ENCODE measurements around the gene PDCD1LG2.
A peak's percentile ranks its signal among the peaks of the same experiment; 100 is the strongest.
"Not testable (repeated sequence)": the region's sequence is repeated elsewhere in the genome, so short reads cannot be mapped to it uniquely, and the experiment has no call there.

PDCD1LG2 gene

GRCh38 chr9:5566054-5566618 is 55.8 kb downstream of the PDCD1LG2 start:
- no peak for DNase-seq (ENCODE audit: low read depth in 3 of 3)

DNA sequence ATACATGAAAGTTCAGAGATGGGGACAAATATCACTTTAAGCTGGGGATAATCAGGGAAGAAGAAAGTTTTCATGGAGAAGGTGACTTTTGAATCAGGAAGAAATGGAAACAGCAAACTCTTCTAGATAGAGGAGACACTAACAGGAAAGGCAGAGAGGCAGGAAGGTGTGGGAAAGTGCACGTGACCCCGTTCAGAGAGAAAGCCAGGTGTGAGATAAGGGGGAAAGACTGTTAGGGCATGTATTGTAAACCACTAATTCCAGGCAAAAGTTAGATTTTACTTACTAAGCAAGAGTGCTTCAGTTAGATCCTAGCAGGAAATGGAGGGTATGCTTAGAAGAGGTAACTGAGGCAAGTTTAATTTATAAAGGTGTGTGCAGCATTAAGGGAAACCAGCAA is 58.5 kb downstream of the PDCD1LG2 start:
- DNase-seq (ENCODE audit: low read depth in 3 of 3), result no peak

- DNase-seq (ENCODE audit: low read depth in 3 of 3), result no peak
Observed at GRCh38 chr9:5569409-5569808, 59.1 kb downstream of the PDCD1LG2 start.

GRCh38 chr9:5569891-5570290 is 59.6 kb downstream of the PDCD1LG2 start:
- DNase-seq (ENCODE audit: low read depth in 3 of 3), result no peak

- no peak for DNase-seq (ENCODE audit: low read depth in 3 of 3)
Observed at GRCh38 chr9:5571629-5572232, 61.4 kb downstream of the PDCD1LG2 start.

GRCh38 chr9:5574097-5574496 is 63.8 kb downstream of the PDCD1LG2 start:
- no peak for DNase-seq (ENCODE audit: low read depth in 3 of 3)

DNA sequence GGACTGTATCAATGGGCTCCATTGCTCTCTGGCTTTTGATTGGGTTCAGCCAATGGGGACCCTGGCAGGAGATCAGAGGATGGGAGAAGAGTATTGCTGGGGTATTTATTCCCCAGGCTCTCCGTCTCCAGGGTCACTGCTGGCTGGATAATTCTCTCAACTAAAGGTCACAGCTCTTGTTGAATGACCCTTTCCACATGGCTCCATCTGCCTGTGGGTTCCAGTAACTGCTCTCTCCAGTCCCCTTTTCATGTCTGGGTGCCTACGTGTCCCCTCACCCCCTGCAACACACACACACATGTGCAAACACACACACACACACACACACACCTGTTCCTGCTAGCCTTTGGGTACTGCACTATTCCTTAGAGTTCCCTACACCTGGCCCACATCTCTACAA is 64.7 kb downstream of the PDCD1LG2 start:
- no peak for DNase-seq (ENCODE audit: low read depth in 3 of 3)

DNA sequence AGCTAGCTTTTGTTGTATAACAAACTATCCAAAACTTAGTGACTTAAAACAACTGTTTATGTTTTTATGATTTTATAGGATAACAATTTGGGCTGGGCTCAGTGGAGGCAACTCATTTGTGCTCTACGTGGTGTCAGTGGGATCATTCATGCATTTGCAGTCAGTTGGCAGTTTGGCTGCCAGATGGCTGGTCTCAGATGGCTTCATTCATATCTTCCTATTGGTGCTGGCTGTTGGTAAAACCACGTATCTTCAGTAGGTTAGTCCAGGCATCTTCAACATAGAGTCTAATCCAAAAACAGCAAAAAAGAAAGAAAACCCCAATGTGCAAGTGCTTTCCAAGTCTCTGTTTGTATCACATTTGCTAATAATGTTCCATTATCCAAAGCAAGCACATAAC is 66.9 kb downstream of the PDCD1LG2 start:
- DNase-seq (ENCODE audit: low read depth in 3 of 3), result no peak

DNA sequence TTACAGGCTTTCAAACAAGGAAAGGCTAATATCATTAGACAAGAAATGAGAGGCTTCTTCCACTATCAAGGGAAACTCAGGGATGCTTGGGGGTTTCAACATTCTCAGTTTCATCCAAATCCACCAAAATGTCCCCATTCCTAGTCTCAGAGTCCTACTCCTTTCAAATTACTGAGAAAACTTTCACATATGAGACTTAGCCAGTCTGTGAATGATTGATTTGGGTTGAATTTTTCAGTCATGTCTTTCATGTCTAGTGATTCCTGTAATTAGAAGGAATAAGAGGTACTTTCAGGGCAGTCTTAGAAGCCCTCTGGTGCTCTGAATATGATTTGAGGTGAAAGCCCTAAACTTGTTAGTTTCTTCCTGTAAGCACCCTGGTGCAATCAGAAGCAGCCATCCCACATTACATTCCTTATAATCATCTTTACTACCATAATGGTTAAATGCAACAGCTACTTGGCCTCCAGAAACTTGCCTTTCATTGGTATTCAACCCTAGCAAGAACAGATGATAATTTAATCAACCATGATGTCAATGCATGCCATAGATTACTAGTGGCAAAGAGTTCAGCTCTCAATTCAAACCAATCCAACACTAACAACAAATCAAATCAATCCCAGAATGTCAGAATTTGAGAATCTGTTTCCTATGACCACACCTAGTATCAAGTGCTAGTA is 67.8 kb downstream of the PDCD1LG2 start:
- no peak for DNase-seq (ENCODE audit: low read depth in 3 of 3)

- no peak for DNase-seq (ENCODE audit: low read depth in 3 of 3)
Observed at GRCh38 chr9:5578698-5579085, 68.4 kb downstream of the PDCD1LG2 start.

- no peak for DNase-seq (ENCODE audit: low read depth in 3 of 3)
Observed at GRCh38 chr9:5579881-5580280, 69.5 kb downstream of the PDCD1LG2 start.

DNA sequence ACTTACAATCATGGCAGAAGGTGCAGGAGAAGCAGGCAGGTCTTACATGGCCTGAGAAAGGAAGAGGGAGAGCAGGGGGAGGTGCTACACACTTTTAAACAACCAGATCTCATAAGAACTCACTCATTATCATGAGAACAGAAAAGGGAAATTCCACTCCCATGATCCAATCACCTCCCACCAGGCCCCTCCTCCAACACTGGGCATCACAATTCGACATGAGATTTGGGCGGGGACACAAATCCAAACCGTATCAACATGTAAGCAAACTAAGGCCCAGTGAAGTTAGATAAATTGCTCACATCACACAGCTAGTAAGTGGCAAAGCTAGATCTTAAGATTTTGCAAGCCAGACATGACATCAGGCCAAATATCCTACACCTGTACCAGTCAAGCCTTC is 70.3 kb downstream of the PDCD1LG2 start:
- DNase-seq (ENCODE audit: low read depth in 3 of 3), result no peak

DNA sequence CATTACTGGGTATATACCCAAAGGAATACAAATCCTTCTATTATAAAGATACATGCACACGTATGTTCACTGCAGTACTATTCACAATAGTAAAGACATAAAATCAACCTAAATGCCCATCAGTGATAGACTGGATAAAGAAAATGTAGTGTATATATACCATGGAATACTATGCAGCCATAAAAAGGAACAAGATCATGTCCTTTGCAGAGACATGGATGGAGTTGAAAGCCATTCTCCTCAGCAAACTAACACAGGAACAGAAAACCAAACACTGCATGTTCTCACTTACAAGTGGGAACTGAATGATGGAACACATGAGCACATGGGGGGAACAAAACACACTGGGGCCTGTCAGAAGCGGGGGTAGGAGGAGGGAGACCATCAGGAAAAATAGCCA is 71.4 kb downstream of the PDCD1LG2 start:
- not testable (repeated sequence) for DNase-seq (ENCODE audit: low read depth in 3 of 3)

DNA sequence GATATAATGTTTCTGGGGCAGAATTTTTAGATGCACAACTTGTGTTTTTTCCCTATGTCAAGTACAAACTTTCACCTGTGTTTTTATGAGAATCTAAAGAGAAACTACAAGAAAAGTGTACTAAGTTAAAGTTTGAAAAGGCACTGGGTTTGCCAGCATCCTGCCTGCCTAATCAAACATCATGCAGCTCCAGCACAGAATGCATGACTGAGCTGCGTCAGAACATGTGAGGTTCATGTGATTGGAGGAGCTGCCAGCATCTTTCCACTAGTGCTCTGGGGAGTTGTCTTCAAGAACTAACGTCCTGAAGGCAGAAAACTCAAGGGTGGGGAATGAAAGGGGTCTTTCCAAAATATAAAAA is 72.5 kb downstream of the PDCD1LG2 start:
- DNase-seq (ENCODE audit: low read depth in 3 of 3), result no peak

DNA sequence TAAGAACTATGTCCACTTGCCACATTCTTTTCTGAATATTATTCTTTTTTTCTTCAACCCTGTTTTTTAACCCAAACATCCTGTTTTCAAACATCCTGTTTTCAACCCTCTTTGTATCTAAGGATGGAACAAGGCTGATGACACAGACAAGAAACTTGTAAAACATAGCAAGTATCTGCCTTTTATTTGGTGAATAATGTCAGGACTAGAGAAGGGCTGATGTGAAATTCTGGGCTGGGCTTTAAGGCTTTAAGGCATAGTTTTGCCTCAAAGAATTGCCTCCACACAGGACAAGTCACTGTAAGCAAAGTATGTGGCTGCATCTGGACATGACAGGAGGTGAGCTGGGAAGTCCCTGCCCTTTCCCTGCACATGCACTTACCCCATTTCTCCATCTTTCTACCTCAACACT is 76.1 kb downstream of the PDCD1LG2 start:
- DNase-seq (ENCODE audit: low read depth in 3 of 3), result no peak

DNA sequence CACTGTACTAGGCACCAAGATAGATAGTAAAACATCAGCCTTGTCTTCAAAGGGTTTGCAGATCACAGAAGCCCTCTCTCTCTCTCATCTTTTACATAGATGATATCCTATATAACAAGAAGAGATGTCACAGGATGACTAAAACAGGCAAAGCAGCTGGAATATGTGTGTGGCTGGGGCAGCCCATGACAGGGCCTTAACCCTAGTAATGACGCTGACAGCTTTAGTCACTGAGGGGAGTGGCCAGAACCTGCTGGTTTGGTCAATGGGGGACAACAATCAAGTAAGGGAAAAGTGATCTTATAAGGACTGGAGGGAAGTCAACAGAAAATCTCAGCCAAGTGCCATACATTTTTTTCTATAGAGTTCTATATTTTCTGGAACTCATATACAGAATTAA is 76.7 kb downstream of the PDCD1LG2 start:
- peak in 1 of 3 experiments; percentile 46 for DNase-seq (ENCODE audit: low read depth in 3 of 3)

DNA sequence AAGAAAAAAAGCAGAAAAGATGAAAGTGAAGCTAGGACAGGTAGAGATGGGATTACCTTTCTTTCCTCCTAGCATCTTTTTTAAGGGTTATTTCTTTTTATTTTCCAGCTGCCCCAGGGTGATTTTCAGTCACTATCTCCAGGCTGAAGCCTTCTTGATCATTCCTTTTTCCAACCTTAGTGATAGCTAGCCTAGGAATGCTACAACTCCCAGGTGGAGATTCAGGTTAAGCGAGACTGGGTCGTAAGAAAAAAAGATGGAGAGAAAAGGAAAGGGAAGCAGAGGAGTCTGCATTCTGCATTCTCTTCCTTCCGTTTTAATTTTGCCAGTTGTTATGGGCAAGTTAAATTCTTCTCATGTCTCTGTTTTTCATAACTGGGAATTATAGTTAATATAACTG is 81.9 kb downstream of the PDCD1LG2 start:
- no peak for DNase-seq (ENCODE audit: low read depth in 3 of 3)

GRCh38 chr9:5592904-5593303 is 82.6 kb downstream of the PDCD1LG2 start:
- no peak for DNase-seq (ENCODE audit: low read depth in 3 of 3)

GRCh38 chr9:5593904-5594303 is 83.6 kb downstream of the PDCD1LG2 start:
- DNase-seq (ENCODE audit: low read depth in 3 of 3), result no peak

- DNase-seq (ENCODE audit: low read depth in 3 of 3), result no peak
Observed at GRCh38 chr9:5596173-5596572, 85.8 kb downstream of the PDCD1LG2 start.

DNA sequence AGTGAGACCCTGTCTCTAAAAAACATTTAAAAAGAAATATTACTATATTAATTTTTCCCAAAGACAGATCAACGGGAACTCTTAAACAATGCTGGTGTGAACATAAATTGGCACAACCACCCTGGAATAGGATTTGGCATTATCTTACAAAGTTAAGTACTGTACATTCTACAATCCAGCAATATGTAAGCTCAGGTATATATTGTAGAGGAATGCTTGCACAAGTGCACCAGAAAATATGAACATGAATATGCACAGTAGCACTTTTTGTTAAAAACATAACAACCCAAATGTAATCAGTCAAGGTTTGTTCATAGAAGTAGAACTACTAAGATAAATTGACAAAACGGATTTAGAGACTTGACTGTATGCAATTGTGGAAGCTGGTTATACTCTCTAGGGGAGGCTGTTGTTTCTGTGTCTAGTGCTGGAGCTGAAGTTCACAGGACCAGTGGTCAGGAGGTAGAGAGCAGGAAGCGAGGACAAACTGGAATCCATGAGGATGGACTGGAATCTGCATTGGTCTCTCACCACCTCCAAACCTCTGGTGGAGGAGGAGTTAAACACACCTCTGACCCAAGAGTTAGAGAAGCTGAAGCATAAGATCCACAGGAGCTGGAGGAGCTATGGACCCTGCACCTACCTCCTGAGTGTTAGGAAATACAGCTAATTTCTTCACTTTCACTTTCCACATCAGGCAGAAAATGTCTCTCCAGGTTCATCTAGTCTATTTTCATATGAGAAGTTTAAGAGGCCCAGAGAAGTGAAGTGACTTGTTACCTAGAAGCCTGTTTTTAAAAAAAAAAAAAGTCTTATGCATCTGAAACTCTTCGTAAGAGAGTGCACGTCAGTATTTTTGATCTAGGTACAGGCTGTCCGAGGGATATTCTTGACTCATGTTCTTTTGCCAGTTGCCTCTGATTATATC is 98.2 kb downstream of the PDCD1LG2 start:
- no peak for DNase-seq (ENCODE audit: low read depth in 3 of 3)

GRCh38 chr9:5609226-5609596 is 98.9 kb downstream of the PDCD1LG2 start:
- no peak for DNase-seq (ENCODE audit: low read depth in 3 of 3)

DNA sequence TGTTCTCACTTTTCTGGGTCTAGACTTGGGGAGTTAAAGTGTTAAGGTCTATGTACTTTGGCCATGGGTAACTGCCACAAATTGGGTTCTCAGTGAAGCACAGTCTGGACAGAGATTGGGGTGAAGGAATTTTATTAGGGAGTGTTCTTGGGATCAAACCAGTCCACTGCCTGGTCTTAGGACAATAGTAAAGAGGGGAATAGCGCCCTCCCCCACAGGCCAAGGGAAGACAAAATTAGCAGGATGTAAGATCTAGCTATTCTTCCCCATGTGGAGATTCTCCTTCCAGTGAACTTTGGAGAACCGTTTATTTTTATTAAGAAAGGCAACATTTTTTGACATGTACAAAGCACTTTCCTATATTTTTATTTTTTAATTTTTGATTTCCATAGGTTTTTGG is 100.2 kb downstream of the PDCD1LG2 start:
- DNase-seq (ENCODE audit: low read depth in 3 of 3), result no peak

Measured in stimulated activated CD4-positive, alpha-beta T cell treated with anti-CD3 and anti-CD28 coated beads, TNF-alpha, amount 100 ng/mL, for 24 hours (primary cell).